Measurements from ENCODE around the gene YIPF3.

GRCh38 chr6:43506171-43506570 lies 10.6 kb downstream of the YIPF3 start:
- TF ChIP-seq, protein P1, sequence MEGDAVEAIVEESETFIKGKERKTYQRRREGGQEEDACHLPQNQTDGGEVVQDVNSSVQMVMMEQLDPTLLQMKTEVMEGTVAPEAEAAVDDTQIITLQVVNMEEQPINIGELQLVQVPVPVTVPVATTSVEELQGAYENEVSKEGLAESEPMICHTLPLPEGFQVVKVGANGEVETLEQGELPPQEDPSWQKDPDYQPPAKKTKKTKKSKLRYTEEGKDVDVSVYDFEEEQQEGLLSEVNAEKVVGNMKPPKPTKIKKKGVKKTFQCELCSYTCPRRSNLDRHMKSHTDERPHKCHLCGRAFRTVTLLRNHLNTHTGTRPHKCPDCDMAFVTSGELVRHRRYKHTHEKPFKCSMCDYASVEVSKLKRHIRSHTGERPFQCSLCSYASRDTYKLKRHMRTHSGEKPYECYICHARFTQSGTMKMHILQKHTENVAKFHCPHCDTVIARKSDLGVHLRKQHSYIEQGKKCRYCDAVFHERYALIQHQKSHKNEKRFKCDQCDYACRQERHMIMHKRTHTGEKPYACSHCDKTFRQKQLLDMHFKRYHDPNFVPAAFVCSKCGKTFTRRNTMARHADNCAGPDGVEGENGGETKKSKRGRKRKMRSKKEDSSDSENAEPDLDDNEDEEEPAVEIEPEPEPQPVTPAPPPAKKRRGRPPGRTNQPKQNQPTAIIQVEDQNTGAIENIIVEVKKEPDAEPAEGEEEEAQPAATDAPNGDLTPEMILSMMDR (conservative IDR thresholded peaks at IDR 0.05) = no peak
- no peak for TF ChIP-seq EZH2 (IDR thresholded peaks at IDR 0.05; ENCODE audit: low read depth)

Measured in PC-9 (cell line).